GM12878 (cell line): ENCODE data around the gene CDPF1. TPM values are rescaled to one million over a fixed set of nuclear protein-coding genes. Genes with fewer than 3 reads are reported as not detected.

ENCODE experiments used
- ATAC-seq: fragments of 200-7000 bp; cut with Tn5 transposase; 3 replicates; pipeline ENCODE4 v1.9.1; 2020; ENCODE audit warnings: mild to moderate bottlenecking, moderate library complexity
- BruUV-seq: library from RNA; stranded (reverse); fragments of 400-500 nt; replicated peaks from 2 replicates; lab custom pipeline; 2021; lab: Mats Ljungman, UMichigan
- CTCF ChIA-PET: fragments of 300-600 bp; sonication (Branson Sonifier 250); formaldehyde crosslinking; extraction: SDS; loops from one replicate; lab custom pipeline; 2021; ENCODE audit warnings: inconsistent platforms; lab: Yijun Ruan, JAX
- POLR2A ChIA-PET: fragments of 350-600 bp; formaldehyde crosslinking; extraction: SDS; loops from one replicate; lab custom pipeline; 2021; ENCODE audit warnings: inconsistent platforms; lab: Charles Lee
- RAD21 ChIA-PET: fragments of 300-600 bp; sonication (Branson Sonifier 250); formaldehyde crosslinking; loops from one replicate; lab custom pipeline; 2023; ENCODE audit warnings: antibody characterized with exemption; ENCODE audit not compliant: unreplicated experiment; lab: Charles Lee
- SMC1A ChIA-PET: fragments of 300-600 bp; sonication (Branson Sonifier 250); formaldehyde crosslinking; loops from one replicate; lab custom pipeline; 2023; ENCODE audit not compliant: unreplicated experiment, uncharacterized antibody; lab: Charles Lee
- DNase-seq: peaks from one replicate; pipeline ENCODE4 v3.0.0-alpha.2; 2011; ENCODE audit warnings: low read depth, low spot score
- FAIRE-seq: peaks from 3 replicates; lab custom pipeline; 2011; peaks lifted over from hg19 to GRCh38; lab: Jason Lieb, UNC
- H2AFZ ChIP-seq: 2 replicates; pipeline ENCODE4 v1.6.0; 2011; ENCODE audit warnings: low read depth, low read length, control low read depth; ENCODE audit not compliant: control insufficient read depth
- H3K27ac ChIP-seq: 2 replicates; pipeline ENCODE4 v1.5.1; 2011; ENCODE audit warnings: control low read depth; ENCODE audit not compliant: control insufficient read depth, insufficient read depth
- H3K27me3 ChIP-seq, 2 experiments: replicated peaks in 1 of 2; 2 replicates each; pipeline versions ENCODE4 v1.6.0 to v1.6.1; 2011; ENCODE audit warnings: low read length in 1 of 2; ENCODE audit not compliant: control insufficient read depth in 2 of 2, insufficient read depth in 2 of 2
- H3K36me3 ChIP-seq, 2 experiments: 2 replicates each; pipeline ENCODE4 v1.5.1; 2011; ENCODE audit warnings: low read length in 1 of 2; ENCODE audit not compliant: control insufficient read depth in 2 of 2, insufficient read depth in 2 of 2
- H3K4me1 ChIP-seq: 2 replicates; pipeline ENCODE4 v1.6.1; 2011; ENCODE audit warnings: mild to moderate bottlenecking, low read length, moderate library complexity, mixed read lengths; ENCODE audit not compliant: control insufficient read depth, insufficient read depth
- H3K4me2 ChIP-seq: 2 replicates; pipeline ENCODE4 v1.6.0; 2011; ENCODE audit warnings: control low read depth; ENCODE audit not compliant: control insufficient read depth, insufficient read depth
- H3K4me3 ChIP-seq: fragments of 200-600 bp; sonication (generic); 2 replicates; pipeline ENCODE4 v1.5.1; 2016
- H3K79me2 ChIP-seq: 2 replicates; pipeline ENCODE4 v1.6.0; 2011; ENCODE audit warnings: low read length; ENCODE audit not compliant: control insufficient read depth, insufficient read depth
- H3K9ac ChIP-seq: 2 replicates; pipeline ENCODE4 v1.8.0; 2011; ENCODE audit warnings: low read length, control low read depth, mixed read lengths; ENCODE audit not compliant: control insufficient read depth, insufficient read depth
- H3K9me3 ChIP-seq: replicated peaks from 3 replicates; pipeline ENCODE4 v1.5.1; 2011; ENCODE audit warnings: mild to moderate bottlenecking, low read length; ENCODE audit not compliant: control insufficient read depth, insufficient read depth
- H4K20me1 ChIP-seq: 2 replicates; pipeline ENCODE4 v1.6.0; 2011; ENCODE audit not compliant: control insufficient read depth, insufficient read depth
- BMI1 ChIP-seq: fragments of 450-650 bp; IDR thresholded peaks from 2 replicates; pipeline ENCODE4 v1.6.1; 2016; ENCODE audit warnings: mild to moderate bottlenecking, moderate library complexity, borderline replicate concordance
- CHD1 ChIP-seq: IDR thresholded peaks from 2 replicates; pipeline ENCODE4 v1.6.1; 2012; ENCODE audit warnings: low read depth, low read length, improper control_type of control experiment
- CREM ChIP-seq: IDR thresholded peaks from 2 replicates; pipeline ENCODE4 v1.6.1; 2014; ENCODE audit warnings: antibody characterized with exemption, low read depth
- EZH2 ChIP-seq: IDR thresholded peaks from 2 replicates; pipeline ENCODE4 v1.6.1; 2012; ENCODE audit warnings: low read depth, mild to moderate bottlenecking, control low read depth, inconsistent platforms, low read length, borderline replicate concordance; ENCODE audit not compliant: control insufficient read depth
- HDAC2 ChIP-seq: fragments of 200-600 bp; sonication (generic); IDR thresholded peaks from 2 replicates; pipeline ENCODE4 v1.6.1; 2017
- MEF2A ChIP-seq: IDR thresholded peaks from 2 replicates; pipeline ENCODE4 v1.6.1; 2011; ENCODE audit warnings: low read depth, mild to moderate bottlenecking, low read length, moderate library complexity; ENCODE audit not compliant: insufficient read depth
- MEF2B ChIP-seq: fragments of 450-650 bp; IDR thresholded peaks from 2 replicates; pipeline ENCODE4 v1.6.1; 2018; ENCODE audit warnings: mild to moderate bottlenecking, moderate library complexity; ENCODE audit not compliant: partially characterized antibody, poor library complexity, severe bottlenecking
- MXI1 ChIP-seq: fragments of 150-350 bp; IDR thresholded peaks from 2 replicates; pipeline ENCODE4 v1.6.1; 2011; ENCODE audit warnings: low read depth, mild to moderate bottlenecking, inconsistent platforms, low read length, improper control_type of control experiment
- NFIC ChIP-seq: IDR thresholded peaks from 2 replicates; pipeline ENCODE4 v1.6.1; 2012; ENCODE audit warnings: low read depth, mild to moderate bottlenecking, inconsistent platforms, low read length, moderate library complexity
- SIN3A ChIP-seq: IDR thresholded peaks from 2 replicates; pipeline ENCODE4 v1.6.1; 2012; ENCODE audit warnings: low read depth, low read length, improper control_type of control experiment
- SMAD1 ChIP-seq: fragments of 450-650 bp; IDR thresholded peaks from 2 replicates; pipeline ENCODE4 v1.6.1; 2018; ENCODE audit warnings: mild to moderate bottlenecking, low read depth; ENCODE audit not compliant: partially characterized antibody
- STAT3 ChIP-seq: IDR thresholded peaks from 2 replicates; pipeline ENCODE4 v1.6.1; 2011; ENCODE audit warnings: low read depth, low read length, improper control_type of control experiment
- TCF12 ChIP-seq: IDR thresholded peaks from 2 replicates; pipeline ENCODE4 v1.6.1; 2011; ENCODE audit warnings: low read depth, mild to moderate bottlenecking, low read length
- YY1 ChIP-seq: IDR thresholded peaks from 2 replicates; pipeline ENCODE4 v1.6.1; 2011; ENCODE audit warnings: low read depth, mild to moderate bottlenecking, low read length
- ZNF207 ChIP-seq: fragments of 450-650 bp; IDR thresholded peaks from 2 replicates; pipeline ENCODE4 v1.6.1; 2014; ENCODE audit warnings: antibody characterized with exemption, mild to moderate bottlenecking, borderline replicate concordance
- WGBS: methylation state at CpG from one replicate; pipeline ENCODE4 v1.1.6; 2016; ENCODE audit warnings: low lambda C conversion rate; ENCODE audit not compliant: insufficient replicate concordance, insufficient coverage; ENCODE audit errors: missing lambda C conversion rate; 5-methylcytosine and 5-hydroxymethylcytosine counted together
- in situ Hi-C: fragments of 300-500 bp; cut with MboI; formaldehyde crosslinking; loops from 9 replicates; pipeline ENCODE4 v1.14.3; 2018; ENCODE audit warnings: mixed read lengths
- intact Hi-C: fragments of 100-400 bp; cut with micrococcal nuclease; formaldehyde crosslinking; loops from one replicate; pipeline ENCODE4 v1.14.2; 2022; ENCODE audit not compliant: unreplicated experiment
- polyA plus RNA-seq, 11 experiments: library from polyadenylated mRNA; depleted of rRNA in 4 of 11; unstranded in 6 of 11; stranded (reverse) in 5 of 11; fragments of >200 nt; fragmentation: Nextera tagmentation in 4 of 11; fragmentation: Illumina TruSeq in 1 of 11; extraction: Ambion mirVana in 4 of 11; extraction: Trizol in 1 of 11; gene quantifications; 1 replicate in 1 of 11; 2 replicates in 10 of 11; pipeline versions ENCODE4 v1.2.1 to v1.2.3, GENCODE V29; 2011 to 2016; ENCODE audit warnings: inconsistent platforms in 2 of 11, missing spikeins in 2 of 11, low read depth in 1 of 11
- total RNA-seq, 4 experiments: library from RNA; depleted of rRNA in 3 of 4; stranded (reverse); fragments of >200 nt in 3 of 4; fragmentation: Illumina TruSeq in 1 of 4; extraction: Trizol in 1 of 4; gene quantifications; 2 replicates each; pipeline versions ENCODE4 v1.2.1 to v1.2.3, GENCODE V29; 2013 to 2021
- TF ChIP-seq, protein P1 (sequence below): fragments of 450-650 bp; formaldehyde crosslinking; IDR thresholded peaks from 2 replicates; pipeline ENCODE4 v1.4.0; 2022; ENCODE audit warnings: mild to moderate bottlenecking, moderate library complexity
- TF ChIP-seq, protein P2 (sequence below): IDR thresholded peaks from 2 replicates; pipeline ENCODE4 v1.6.1; 2011; ENCODE audit warnings: mild to moderate bottlenecking, low read depth, low read length, moderate library complexity; ENCODE audit not compliant: insufficient replicate concordance
- TF ChIP-seq, protein P3 (sequence below): fragments of 450-650 bp; conservative IDR thresholded peaks from 2 replicates; pipeline ENCODE4 v1.6.1; 2017; ENCODE audit warnings: mild to moderate bottlenecking, moderate library complexity

Gene CDPF1
- total and polyA plus RNA-seq, 10 of the 15 experiments (the other 5 are each of a cell fraction or from before 2014, with no cell fraction given) = 1.0 to 22.4 (median 7.9) TPM

DNA sequence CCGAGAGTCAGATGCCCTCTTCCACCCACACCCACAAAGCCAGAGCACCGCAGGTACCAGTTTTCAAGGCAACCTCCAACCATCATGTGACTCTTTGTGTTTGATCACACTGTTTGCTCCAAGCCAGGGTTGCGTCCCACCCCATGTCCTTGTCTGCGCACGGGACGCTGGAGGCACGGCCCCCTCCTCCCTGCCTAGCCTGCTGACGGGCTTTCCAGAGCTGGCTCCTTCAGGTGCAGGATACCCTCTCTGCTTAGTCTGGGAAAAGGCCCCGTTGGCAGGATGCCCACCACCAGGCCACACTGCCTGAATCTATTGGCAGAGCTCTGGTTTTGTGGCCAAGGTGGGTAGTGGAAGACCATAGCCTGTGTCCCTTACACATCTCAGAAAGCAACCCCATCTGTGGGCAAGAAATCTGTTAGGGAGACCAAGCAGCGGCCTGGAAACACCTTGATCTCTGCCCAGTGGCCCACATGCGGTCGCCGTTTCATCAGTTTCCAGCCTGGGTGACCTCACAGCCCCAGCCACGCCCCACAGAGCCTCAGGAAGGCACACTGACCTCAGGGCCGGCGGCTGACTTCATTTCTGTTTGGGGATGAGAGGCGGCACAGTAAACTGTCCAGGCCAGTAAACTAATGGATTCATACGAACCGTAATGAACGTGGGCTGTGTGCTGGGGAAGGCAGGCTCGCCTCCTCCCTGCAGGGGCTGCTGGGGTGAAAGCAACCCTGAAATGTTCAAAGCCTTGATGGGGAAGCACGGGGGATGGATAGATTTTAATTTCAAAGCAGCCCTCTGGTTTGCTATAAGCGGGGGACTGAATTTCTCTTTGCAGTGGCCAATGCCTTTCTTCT is 25.8 kb downstream of the CDPF1 start:
- in situ Hi-C loops = no loop called here
- TF ChIP-seq MEF2A = no peak
- TF ChIP-seq EZH2 = no peak
- TF ChIP-seq YY1 = no peak
- no peak for TF ChIP-seq MXI1
- TF ChIP-seq SIN3A = no peak
- no peak for TF ChIP-seq MEF2B
- TF ChIP-seq, protein P1, sequence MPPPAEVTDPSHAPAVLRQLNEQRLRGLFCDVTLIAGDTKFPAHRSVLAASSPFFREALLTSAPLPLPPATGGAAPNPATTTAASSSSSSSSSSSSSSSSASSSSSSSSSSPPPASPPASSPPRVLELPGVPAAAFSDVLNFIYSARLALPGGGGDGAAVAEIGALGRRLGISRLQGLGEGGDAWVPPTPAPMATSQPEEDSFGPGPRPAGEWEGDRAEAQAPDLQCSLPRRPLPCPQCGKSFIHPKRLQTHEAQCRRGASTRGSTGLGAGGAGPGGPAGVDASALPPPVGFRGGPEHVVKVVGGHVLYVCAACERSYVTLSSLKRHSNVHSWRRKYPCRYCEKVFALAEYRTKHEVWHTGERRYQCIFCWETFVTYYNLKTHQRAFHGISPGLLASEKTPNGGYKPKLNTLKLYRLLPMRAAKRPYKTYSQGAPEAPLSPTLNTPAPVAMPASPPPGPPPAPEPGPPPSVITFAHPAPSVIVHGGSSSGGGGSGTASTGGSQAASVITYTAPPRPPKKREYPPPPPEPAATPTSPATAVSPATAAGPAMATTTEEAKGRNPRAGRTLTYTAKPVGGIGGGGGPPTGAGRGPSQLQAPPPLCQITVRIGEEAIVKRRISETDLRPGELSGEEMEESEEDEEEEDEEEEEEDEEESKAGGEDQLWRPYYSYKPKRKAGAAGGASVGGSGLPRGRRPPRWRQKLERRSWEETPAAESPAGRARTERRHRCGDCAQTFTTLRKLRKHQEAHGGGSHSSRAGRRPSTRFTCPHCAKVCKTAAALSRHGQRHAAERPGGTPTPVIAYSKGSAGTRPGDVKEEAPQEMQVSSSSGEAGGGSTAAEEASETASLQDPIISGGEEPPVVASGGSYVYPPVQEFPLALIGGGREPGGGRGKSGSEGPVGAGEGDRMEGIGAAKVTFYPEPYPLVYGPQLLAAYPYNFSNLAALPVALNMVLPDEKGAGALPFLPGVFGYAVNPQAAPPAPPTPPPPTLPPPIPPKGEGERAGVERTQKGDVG (CRISPR knock-in tag) = no peak
- TF ChIP-seq, protein P2, sequence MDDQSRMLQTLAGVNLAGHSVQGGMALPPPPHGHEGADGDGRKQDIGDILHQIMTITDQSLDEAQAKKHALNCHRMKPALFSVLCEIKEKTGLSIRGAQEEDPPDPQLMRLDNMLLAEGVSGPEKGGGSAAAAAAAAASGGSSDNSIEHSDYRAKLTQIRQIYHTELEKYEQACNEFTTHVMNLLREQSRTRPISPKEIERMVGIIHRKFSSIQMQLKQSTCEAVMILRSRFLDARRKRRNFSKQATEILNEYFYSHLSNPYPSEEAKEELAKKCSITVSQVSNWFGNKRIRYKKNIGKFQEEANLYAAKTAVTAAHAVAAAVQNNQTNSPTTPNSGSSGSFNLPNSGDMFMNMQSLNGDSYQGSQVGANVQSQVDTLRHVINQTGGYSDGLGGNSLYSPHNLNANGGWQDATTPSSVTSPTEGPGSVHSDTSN = no peak
- TF ChIP-seq BMI1 = no peak
- TF ChIP-seq TCF12 = no peak
- no peak for TF ChIP-seq ZNF207
- no peak for TF ChIP-seq NFIC
- no peak for TF ChIP-seq HDAC2
- TF ChIP-seq CREM = no peak
- no peak for TF ChIP-seq CHD1
- TF ChIP-seq, protein P3, sequence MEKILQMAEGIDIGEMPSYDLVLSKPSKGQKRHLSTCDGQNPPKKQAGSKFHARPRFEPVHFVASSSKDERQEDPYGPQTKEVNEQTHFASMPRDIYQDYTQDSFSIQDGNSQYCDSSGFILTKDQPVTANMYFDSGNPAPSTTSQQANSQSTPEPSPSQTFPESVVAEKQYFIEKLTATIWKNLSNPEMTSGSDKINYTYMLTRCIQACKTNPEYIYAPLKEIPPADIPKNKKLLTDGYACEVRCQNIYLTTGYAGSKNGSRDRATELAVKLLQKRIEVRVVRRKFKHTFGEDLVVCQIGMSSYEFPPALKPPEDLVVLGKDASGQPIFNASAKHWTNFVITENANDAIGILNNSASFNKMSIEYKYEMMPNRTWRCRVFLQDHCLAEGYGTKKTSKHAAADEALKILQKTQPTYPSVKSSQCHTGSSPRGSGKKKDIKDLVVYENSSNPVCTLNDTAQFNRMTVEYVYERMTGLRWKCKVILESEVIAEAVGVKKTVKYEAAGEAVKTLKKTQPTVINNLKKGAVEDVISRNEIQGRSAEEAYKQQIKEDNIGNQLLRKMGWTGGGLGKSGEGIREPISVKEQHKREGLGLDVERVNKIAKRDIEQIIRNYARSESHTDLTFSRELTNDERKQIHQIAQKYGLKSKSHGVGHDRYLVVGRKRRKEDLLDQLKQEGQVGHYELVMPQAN = no peak
- TF ChIP-seq STAT3 = no peak
- TF ChIP-seq SMAD1 = no peak

More for the DNA sequence above, 25.8 kb downstream of the CDPF1 start:
- FAIRE-seq (no peak), ATAC-seq (no peak), DNase-seq (no peak)
- Histone ChIP-seq H3K9ac (no peak overlapping the region), H3K27ac (no peak overlapping the region), H4K20me1 (no peaks in the 10 kb centered on the region), H3K79me2 (no peaks in the 10 kb centered on the region), H3K27me3 (no peaks in the 10 kb centered on the region), H3K4me2 (no peak overlapping the region), H3K9me3 (no peaks in the 10 kb centered on the region; the same call in 2 of the 3 replicates), H3K4me1 (peaks cover 8% of the 10 kb centered on the region), H3K4me3 (no peak overlapping the region), H2AFZ (no peak overlapping the region), H3K36me3 (peaks cover 0 to 2% of the 10 kb centered on the region in 2 experiments; a peak in 2 of 4 replicates)
- ChIA-PET SMC1A (no interaction called here), RAD21 (no interaction called here), CTCF (interaction anchor here (0.6 kb wide), 1 partner anchor 396 kb away, joined by 3 read pairs; the partner anchor contains the start of gene GRAMD4), POLR2A (no interaction called here)
- no TSS peak for BruUV-seq
- WGBS = 96% methylated on average over 23 of the region's 23 CpGs
- intact Hi-C loops = no loop called here
